ENCODE data around the gene RNF167. TPM values are rescaled to one million over a fixed set of nuclear protein-coding genes. Genes with fewer than 3 reads are reported as not detected.
A peak's percentile ranks its signal among the peaks of the same experiment; 100 is the strongest.

RNF167 gene
- total RNA-seq, 1 donor from 2014 or later: 78.9 TPM

GRCh38 chr17:4950075-4950745 is 10.1 kb downstream of the RNF167 start:
- ATAC-seq (peak; percentile 9), DNase-seq (ENCODE audit: low spot score) (peak; percentile 84)

- peak; percentile 7 for ATAC-seq
- DNase-seq (ENCODE audit: low spot score): peak; percentile 84
Observed at GRCh38 chr17:4950746-4951204, 10.7 kb downstream of the RNF167 start, which contains the start of gene ENO3. TSS of gene ENO3 (plus strand) at chr17:4951119. CDS start at chr17:4951830, 711 bp downstream.

GRCh38 chr17:4951486-4951885 is 11.4 kb downstream of the RNF167 start:
- DNase-seq (ENCODE audit: low spot score): no peak
- ATAC-seq: no peak

GRCh38 chr17:4953451-4953961 is 13.4 kb downstream of the RNF167 start:
- no peak for DNase-seq (ENCODE audit: low spot score)
- ATAC-seq: no peak

- DNase-seq (ENCODE audit: low spot score) (no peak), ATAC-seq (no peak)
Observed at GRCh38 chr17:4955091-4955490, 15.0 kb downstream of the RNF167 start.

- no peak for ATAC-seq
- no peak for DNase-seq (ENCODE audit: low spot score)
Observed at GRCh38 chr17:4956493-4957061, 16.5 kb downstream of the RNF167 start.

- ATAC-seq: peak; percentile 91
- peak; percentile 75 for DNase-seq (ENCODE audit: low spot score)
Observed at GRCh38 chr17:4958102-4958501, 18.0 kb downstream of the RNF167 start.

- ATAC-seq: peak; percentile 22
Observed at GRCh38 chr17:4959261-4959965, 19.3 kb downstream of the RNF167 start.

GRCh38 chr17:4960279-4960922 is 20.3 kb downstream of the RNF167 start:
- DNase-seq (ENCODE audit: low spot score) (no peak), ATAC-seq (no peak)

More at GRCh38 chr17:4959261-4959965, 19.3 kb downstream of the RNF167 start:
- no peak for DNase-seq (ENCODE audit: low spot score)

- no peak for ATAC-seq
Observed at GRCh38 chr17:4965311-4965986, 25.4 kb downstream of the RNF167 start.

GRCh38 chr17:4966844-4967538 is 26.9 kb downstream of the RNF167 start:
- DNase-seq (ENCODE audit: low spot score) (peak; percentile 99), ATAC-seq (peak; percentile 77)

More at GRCh38 chr17:4965311-4965986, 25.4 kb downstream of the RNF167 start:
- no peak for DNase-seq (ENCODE audit: low spot score)

- ATAC-seq (peak; percentile 77), DNase-seq (ENCODE audit: low spot score) (peak; percentile 97)
Observed at GRCh38 chr17:4967539-4968485, 27.7 kb downstream of the RNF167 start, which contains the start of gene SPAG7. TSS of gene SPAG7 (minus strand) at chr17:4967817. CDS start at chr17:4967804, 13 bp downstream.

- no peak for ATAC-seq
- no peak for DNase-seq (ENCODE audit: low spot score)
Observed at GRCh38 chr17:4968486-4969046, 28.5 kb downstream of the RNF167 start.

GRCh38 chr17:4969047-4969550 is 29.0 kb downstream of the RNF167 start:
- DNase-seq (ENCODE audit: low spot score): no peak
- no peak for ATAC-seq

- peak; percentile 78 for DNase-seq (ENCODE audit: low spot score)
- ATAC-seq: peak; percentile 21
Observed at GRCh38 chr17:4969551-4970173, 29.6 kb downstream of the RNF167 start.

- ATAC-seq (no peak), DNase-seq (ENCODE audit: low spot score) (no peak)
Observed at GRCh38 chr17:4970273-4970672, 30.2 kb downstream of the RNF167 start.

- DNase-seq (ENCODE audit: low spot score) (no peak), ATAC-seq (no peak)
Observed at GRCh38 chr17:4971826-4972225, 31.8 kb downstream of the RNF167 start.

- DNase-seq (ENCODE audit: low spot score): no peak
- no peak for ATAC-seq
Observed at GRCh38 chr17:4972322-4972721, 32.3 kb downstream of the RNF167 start.
